Mammary epithelial cell (primary cell): Measurements from ENCODE around the gene TM4SF1.

Source experiments
- CTCF ChIP-seq, 2 donors: IDR thresholded peaks in 1 of 2; conservative IDR thresholded peaks in 1 of 2; 2 replicates each; pipeline ENCODE4 v1.5.1; 2011 to 2012; ENCODE audit warnings: inconsistent platforms in 2 of 2, low read length in 2 of 2, mild to moderate bottlenecking in 2 of 2, control low read depth in 1 of 2, low read depth in 1 of 2; ENCODE audit not compliant: insufficient read depth in 1 of 2; ENCODE audit errors: extremely low read depth in 1 of 2
- EZH2 ChIP-seq: IDR thresholded peaks from 2 replicates; pipeline ENCODE4 v1.6.1; 2012; ENCODE audit warnings: low read length, inconsistent platforms, borderline replicate concordance

- TF ChIP-seq CTCF (conservative IDR thresholded peaks at IDR 0.05 in 1 of 2, IDR thresholded peaks at IDR 0.05 in 1 of 2; ENCODE audit: extremely low read depth in 1 of 2, insufficient read depth in 1 of 2, low read depth in 1 of 2, low read length in 2 of 2): no peak
- no peak for TF ChIP-seq EZH2
These were observed 46.1 kb downstream of the TM4SF1 start for GRCh38 chr3:149331396-149331795.
